Right hindlimb (tissue), 1 donor: ENCODE measurements around the gene PIKFYVE.
"Not testable (repeated sequence)": the region's sequence is repeated elsewhere in the genome, so short reads cannot be mapped to it uniquely, and the experiment has no call there.

Experiments used
- DNase-seq: peaks from one replicate; pipeline ENCODE4 v3.0.0-alpha.2; 2018

PIKFYVE gene

GRCh38 chr2:208306291-208306690 lies 40.2 kb downstream of the PIKFYVE start:
- no peak for DNase-seq

GRCh38 chr2:208311321-208311720 lies 45.3 kb downstream of the PIKFYVE start:
- no peak for DNase-seq

- no peak for DNase-seq
These were observed 45.9 kb downstream of the PIKFYVE start for GRCh38 chr2:208311954-208312353.

GRCh38 chr2:208315081-208315788 lies 49.2 kb downstream of the PIKFYVE start:
- no peak for DNase-seq

- DNase-seq, result no peak
These were observed 52.1 kb downstream of the PIKFYVE start for GRCh38 chr2:208318127-208318526.

- DNase-seq, result peak; percentile 38
These were observed 53.3 kb downstream of the PIKFYVE start for GRCh38 chr2:208319391-208319790.

GRCh38 chr2:208320686-208321085 lies 54.6 kb downstream of the PIKFYVE start:
- peak; percentile 69 for DNase-seq

- no peak for DNase-seq
These were observed 60.0 kb downstream of the PIKFYVE start for GRCh38 chr2:208326016-208326415.

GRCh38 chr2:208329485-208329884 lies 63.4 kb downstream of the PIKFYVE start:
- DNase-seq, result no peak

GRCh38 chr2:208334230-208334629 lies 68.2 kb downstream of the PIKFYVE start:
- DNase-seq, result no peak

GRCh38 chr2:208346756-208347155 lies 80.7 kb downstream of the PIKFYVE start:
- DNase-seq, result no peak

GRCh38 chr2:208350610-208351009 lies 84.6 kb downstream of the PIKFYVE start:
- DNase-seq, result no peak

- no peak for DNase-seq
These were observed 86.9 kb downstream of the PIKFYVE start for GRCh38 chr2:208352644-208353567.

GRCh38 chr2:208354964-208355381 lies 88.9 kb downstream of the PIKFYVE start:
- no peak for DNase-seq

- not testable (repeated sequence) for DNase-seq
These were observed 90.4 kb downstream of the PIKFYVE start for GRCh38 chr2:208356420-208356819.

- no peak for DNase-seq
These were observed 91.0 kb downstream of the PIKFYVE start for GRCh38 chr2:208356846-208357574.

- DNase-seq, result no peak
These were observed 92.9 kb downstream of the PIKFYVE start for GRCh38 chr2:208358758-208359631.

- DNase-seq, result no peak
These were observed 93.6 kb downstream of the PIKFYVE start for GRCh38 chr2:208359632-208359986.

GRCh38 chr2:208360259-208361076 lies 94.4 kb downstream of the PIKFYVE start:
- no peak for DNase-seq

GRCh38 chr2:208361077-208361441 lies 95.0 kb downstream of the PIKFYVE start:
- DNase-seq, result no peak

GRCh38 chr2:208363485-208363884 lies 97.4 kb downstream of the PIKFYVE start:
- no peak for DNase-seq
